Measurements from ENCODE around the gene FRMD4A. TPM values are rescaled to one million over a fixed set of nuclear protein-coding genes. Genes with fewer than 3 reads are reported as not detected.

Gene FRMD4A
- polyA plus RNA-seq, 4 donors = 73.7 to 101 (median 85.3) TPM

GRCh38 chr10:13669901-13670300 lies 660.8 kb downstream of the FRMD4A start:
- no peak for DNase-seq (ENCODE audit: low read depth in 4 of 4, low spot score in 2 of 4)

DNA sequence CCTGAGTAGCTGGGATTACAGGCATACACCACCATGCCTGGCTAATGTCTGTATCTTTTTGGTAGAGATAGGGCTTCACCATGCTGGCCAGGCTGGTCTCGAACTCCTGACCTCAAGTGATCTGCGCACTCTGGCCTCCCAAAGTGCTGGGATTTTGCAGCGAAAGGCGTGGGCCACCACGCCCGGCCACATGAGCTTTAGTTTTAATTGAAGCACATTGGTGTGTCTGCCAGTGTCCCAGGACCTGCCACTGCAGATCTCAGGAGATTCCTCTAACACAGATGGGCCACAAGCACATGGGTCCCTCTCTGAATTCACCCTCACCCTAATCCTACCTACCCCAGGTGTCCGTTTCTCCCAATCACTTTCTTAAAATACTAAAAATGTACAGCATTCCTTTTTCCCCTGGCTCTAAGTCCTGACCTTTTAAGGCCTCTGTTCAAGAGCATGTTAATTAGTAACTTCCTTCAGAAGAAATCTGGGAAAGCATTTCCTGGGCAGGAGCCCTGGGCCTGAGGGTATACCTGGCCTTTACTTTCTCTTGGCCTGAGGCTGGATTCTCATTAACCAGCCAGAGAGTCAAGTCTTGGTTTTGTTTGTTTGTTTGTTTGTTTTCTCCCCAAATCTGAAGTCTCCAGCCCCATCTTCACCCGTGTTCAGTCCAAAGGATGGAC lies 661.4 kb downstream of the FRMD4A start:
- DNase-seq (ENCODE audit: low read depth in 4 of 4, low spot score in 2 of 4) = no peak

DNA sequence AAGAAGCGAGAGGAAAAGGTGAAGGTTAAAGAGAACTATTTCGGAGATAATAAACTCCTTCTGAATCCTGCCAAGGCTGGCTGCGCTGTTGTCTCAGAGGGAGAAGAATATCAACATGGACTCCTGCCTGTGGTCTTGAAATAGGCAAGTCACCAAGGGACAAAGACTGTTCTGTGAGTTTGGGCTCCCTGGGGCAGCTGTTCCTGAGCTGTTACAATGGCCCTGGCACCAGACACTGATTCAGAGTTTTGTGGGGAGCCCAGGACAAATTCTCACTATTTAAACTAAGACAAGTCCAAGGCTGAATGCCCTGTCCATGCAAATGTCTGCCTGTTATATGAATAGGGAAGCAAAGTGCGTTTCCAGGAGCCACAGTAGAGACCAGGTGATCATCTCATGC lies 662.6 kb downstream of the FRMD4A start:
- DNase-seq (ENCODE audit: low read depth in 4 of 4, low spot score in 2 of 4) = no peak

DNA sequence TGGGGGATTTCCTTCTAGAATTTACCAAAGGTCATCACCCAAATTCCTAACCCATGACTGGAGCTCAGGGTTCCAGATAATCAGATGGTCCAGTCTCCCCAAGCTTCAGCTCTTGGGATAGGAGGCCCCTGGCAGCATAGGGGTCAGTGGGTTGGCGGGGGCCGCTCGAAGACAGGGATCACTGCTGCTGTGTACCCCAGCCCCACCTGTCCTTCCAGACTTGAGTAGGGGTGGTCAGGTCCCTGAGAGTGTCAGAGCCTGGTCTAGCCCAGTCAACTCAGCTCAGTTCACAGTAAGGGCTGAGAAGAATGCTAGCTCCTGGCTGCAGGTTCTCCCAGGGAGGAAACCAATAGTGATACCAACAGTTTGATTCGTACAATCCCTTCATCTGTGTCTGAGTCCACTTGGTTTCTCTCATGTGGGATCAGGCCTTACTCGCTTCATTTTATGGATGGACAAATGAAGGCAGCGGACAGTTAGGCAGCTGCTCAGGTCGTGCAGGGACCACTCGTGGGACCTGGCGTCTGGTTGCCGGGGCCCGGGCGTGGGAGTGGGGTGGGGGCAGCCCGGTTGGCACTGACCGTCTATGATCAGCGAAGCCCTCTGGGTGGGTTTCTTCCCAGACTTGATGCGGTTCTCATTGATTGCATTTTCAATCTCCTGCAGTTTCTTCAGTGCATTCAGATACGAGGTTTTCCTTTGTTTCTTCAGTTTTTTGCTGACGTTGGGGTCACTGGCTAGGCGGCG lies 665.0 kb downstream of the FRMD4A start:
- no peak for DNase-seq (ENCODE audit: low read depth in 4 of 4, low spot score in 2 of 4)

DNA sequence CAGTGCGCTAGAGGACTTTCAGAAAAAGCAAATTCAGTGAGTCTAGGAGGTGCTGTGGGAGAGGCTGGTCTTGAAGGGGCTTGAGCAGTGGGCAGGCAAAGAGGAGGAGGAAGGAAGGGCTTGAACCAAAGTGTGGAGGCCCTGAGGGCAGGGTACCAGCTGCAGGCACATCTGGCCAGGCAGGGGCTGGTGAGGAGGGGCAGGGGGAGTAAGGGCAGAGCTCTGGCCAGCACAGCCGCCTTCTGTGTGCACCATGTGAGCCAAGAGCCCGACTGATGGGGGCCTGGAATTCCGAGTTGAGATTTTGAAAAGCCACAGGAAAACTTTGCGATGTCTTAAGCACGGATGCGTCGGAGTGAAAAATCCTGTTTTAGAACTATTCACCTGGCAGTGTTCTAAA lies 669.5 kb downstream of the FRMD4A start:
- DNase-seq (ENCODE audit: low read depth in 4 of 4, low spot score in 2 of 4) = no peak

DNA sequence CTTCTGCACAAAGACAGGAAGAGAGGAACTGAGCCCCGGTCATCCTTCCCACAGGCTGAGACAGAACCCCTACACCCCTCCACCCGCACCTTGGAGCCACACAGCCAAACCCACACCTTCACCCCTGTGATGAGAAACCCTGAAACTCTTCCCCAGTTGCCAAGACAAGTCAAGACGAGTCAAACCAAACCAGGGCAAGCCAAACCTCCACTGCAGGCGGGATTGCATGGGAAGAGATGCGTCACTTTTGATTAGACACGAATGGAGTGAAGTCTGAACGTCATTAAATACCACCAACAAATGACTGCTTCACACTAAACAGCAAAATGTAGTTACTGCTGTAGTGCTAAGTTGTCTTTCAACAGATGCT lies 670.2 kb downstream of the FRMD4A start:
- no peak for DNase-seq (ENCODE audit: low read depth in 4 of 4, low spot score in 2 of 4)

DNA sequence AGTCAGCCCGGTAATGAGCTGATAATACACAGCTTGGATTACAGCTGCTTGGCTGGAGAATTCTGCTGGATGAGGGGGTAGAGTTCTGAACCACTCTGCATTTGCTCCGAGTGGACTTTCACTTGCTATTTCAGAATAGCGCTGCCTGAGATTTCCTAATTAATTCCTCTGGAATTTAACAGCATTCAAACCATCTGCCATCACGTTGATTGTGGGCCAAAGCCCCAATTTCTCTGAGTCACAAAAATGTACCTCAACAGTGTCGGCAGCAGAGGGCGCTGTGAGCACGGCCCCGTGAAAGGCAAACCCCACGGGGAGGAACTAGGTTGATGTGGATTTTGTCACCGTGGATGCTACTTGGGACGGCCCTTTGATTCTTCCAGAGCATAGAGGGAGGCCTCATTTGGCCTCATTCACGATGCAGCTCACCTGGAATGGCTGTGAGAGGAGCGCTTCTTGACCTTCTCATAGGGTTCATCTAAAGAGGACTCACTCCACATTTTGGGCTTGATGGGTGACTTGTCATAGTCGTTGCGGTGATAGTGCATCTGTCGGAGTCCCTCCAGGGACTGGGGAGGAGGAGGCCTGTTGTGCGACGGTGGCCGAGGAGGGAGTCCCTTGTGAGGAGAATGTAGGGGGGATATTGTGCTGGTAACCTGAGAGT lies 670.7 kb downstream of the FRMD4A start:
- DNase-seq (ENCODE audit: low read depth in 4 of 4, low spot score in 2 of 4) = no peak

- DNase-seq (ENCODE audit: low read depth in 4 of 4, low spot score in 2 of 4) = no peak
Measured at GRCh38 chr10:13658871-13659685, 671.6 kb downstream of the FRMD4A start.

DNA sequence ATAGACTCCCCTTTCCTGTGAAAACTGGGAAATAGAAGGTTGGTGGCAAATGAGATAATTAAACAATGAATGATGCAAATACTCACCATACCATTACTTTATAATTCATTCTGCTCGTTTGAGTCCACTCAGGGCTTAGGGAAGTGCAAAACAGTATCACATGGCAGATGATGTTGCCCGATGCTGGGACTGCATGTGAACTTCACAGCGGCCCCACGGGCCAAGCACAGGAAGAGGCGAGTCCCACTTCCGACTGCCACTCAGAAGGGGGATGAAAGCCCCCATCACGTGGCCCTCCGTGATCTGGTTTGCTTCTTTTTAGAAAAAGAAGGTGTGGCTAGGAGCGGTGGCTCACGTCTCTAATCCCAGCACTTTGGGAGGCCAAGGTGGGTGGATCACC lies 672.5 kb downstream of the FRMD4A start:
- DNase-seq (ENCODE audit: low read depth in 4 of 4, low spot score in 2 of 4) = no peak

- no peak for DNase-seq (ENCODE audit: low read depth in 4 of 4, low spot score in 2 of 4)
Measured at GRCh38 chr10:13657101-13657680, 673.5 kb downstream of the FRMD4A start.

DNA sequence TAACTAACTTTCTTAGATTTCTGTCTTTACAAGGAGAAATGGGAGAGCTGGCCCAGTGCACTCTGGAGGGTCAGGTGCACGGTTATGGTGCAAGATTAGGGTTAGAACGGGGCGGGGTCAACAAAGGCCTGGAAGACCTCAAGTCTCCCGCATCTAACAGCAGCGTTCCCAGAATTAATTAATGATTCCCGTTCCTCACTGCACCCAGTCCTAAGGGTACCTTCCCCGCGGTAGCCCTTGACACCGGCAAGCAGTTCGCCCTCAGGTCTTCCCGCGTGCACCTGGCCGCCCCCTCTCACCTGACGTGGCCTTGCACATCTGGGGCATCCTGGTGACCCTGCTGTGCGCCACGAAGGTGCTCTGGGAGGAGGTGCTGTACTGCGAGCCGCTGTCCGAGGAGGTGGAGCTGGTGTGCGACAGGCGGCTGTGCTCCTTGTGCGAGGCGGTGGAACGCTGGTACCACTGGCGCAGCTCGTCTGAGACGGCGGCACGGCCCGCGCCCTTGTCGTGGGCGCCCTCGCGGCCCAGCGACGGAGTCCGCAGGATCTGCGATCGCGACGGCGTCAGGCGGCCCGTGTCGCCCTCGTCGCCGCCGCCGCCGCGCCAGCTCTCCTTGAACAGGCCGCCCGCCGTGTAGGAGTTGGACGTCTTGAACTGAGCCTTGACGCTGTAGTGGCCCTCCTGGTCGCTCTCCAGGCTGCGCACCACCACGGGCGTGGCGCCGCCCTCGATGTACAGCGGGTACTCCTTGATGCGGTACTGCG lies 674.2 kb downstream of the FRMD4A start:
- DNase-seq (ENCODE audit: low read depth in 4 of 4, low spot score in 2 of 4) = no peak

- no peak for DNase-seq (ENCODE audit: low read depth in 4 of 4, low spot score in 2 of 4)
Measured at GRCh38 chr10:13654846-13655245, 675.9 kb downstream of the FRMD4A start.

DNA sequence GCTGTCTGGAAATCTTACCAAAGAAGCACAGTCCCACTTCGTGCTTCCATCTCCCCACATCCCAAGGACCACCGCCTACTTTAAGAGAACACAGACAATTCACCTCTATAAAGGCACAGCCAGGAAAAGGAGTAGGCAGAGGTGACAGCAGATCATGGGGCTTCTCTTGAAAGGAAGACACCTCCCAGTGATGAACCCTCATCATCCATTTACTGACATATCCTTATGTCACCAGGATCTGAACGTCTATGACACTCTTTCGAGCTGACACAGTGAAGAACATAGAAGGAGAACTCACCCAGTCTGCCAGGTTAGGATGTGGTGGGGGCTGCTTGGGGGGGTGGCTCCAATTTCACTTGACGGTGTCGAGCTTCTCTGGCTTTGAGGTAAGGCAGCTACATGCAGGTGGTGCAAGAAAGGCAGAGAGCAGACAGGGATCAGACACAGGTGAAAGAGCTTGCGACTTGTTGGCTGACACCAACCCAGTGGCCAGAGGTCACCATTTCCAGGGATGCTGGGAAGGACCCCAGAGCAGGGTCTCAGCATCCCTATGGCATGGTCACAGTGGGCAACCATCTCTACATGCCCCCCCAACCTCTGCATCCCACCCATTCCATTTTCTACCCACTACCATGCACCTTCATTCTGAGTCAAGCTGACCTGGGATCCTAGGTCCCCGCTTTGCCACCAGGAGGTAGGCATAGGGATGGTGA lies 676.5 kb downstream of the FRMD4A start:
- no peak for DNase-seq (ENCODE audit: low read depth in 4 of 4, low spot score in 2 of 4)

DNA sequence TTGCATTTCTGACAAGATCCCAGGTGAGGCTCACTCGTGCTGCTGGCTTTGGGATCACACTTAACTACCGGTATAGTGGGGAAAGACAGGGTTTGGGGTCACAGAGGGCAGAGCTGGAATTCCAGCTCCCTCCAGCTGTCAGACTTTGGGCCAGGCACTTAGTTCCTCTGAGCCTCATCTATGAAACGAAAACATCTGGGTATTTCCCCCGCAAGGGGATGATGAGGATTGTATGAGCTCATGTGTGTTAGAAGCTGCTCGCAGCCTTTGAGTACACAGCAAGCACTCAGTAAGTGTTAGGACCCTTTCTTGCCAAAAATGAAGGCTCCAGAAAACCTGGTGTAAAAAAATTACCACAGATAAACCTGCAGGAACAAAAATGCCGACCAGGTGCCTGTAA lies 677.9 kb downstream of the FRMD4A start:
- DNase-seq (ENCODE audit: low read depth in 4 of 4, low spot score in 2 of 4) = no peak

DNA sequence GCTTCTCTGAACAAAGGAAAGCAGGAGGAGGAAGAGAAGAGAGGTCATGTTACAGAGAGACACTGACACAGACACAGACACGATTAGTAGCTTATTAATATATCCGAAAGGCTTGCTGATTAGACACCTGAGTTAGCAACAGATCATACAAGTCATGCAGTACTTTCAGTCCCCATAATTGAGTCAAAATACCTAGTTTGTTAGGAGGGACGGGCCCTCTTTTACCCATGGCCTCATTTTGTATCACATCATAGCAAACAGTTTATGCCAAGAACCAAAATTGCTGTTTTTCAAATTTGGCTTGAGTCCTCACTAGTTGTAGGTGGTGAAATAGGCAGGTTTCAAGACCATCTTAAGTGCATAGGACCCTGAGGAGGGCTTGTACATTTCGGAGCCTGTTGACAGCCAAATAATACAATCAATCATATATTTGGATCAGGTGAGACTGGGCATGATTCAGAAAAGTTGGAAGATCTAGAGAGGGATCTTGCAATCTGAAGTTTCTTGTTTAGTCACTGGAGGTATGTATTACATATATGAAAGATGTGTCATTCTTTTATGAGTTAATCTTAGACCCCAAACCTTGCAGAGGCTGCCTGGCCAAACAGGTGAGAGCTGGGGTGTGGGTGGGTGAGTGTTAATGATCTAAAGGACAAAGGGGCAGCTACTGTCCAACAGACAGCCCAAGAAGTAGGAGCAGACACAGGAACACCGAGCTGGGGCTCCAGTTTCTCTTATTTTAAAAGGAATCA lies 678.6 kb downstream of the FRMD4A start:
- no peak for DNase-seq (ENCODE audit: low read depth in 4 of 4, low spot score in 2 of 4)

GRCh38 chr10:13650961-13651360 lies 679.8 kb downstream of the FRMD4A start:
- no peak for DNase-seq (ENCODE audit: low read depth in 4 of 4, low spot score in 2 of 4)

DNA sequence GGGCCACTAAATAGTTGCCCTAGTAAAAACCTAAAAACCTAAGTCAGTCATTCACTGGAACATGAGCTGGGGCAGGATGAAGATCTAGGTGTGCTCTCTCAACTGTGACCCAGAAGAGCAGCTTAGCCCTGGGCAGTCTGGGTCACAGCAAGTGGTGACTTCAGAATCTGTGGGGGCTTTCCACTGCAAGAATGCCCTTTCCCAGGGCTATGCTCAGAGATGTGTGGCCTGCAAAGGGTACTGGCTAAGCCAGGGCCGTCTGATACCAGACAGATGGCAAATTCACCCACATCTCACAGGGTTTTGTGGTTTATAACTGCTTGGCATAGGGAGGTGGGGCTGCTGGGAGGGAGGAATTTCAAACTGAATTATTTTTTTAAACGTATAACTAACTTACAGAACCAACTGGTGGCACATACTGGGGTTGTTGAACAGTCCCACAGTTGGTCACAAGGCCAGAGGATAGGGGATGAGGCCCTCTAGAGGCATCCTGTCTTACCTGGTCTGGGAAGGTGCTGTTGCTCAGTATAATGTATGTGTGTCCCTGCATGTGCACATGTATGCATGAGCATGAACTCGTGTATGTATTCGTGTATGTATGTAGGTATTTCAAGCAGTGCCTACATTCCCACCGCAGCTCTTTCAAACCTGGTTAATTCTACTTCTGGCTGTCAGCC lies 680.7 kb downstream of the FRMD4A start:
- no peak for DNase-seq (ENCODE audit: low read depth in 4 of 4, low spot score in 2 of 4)

DNA sequence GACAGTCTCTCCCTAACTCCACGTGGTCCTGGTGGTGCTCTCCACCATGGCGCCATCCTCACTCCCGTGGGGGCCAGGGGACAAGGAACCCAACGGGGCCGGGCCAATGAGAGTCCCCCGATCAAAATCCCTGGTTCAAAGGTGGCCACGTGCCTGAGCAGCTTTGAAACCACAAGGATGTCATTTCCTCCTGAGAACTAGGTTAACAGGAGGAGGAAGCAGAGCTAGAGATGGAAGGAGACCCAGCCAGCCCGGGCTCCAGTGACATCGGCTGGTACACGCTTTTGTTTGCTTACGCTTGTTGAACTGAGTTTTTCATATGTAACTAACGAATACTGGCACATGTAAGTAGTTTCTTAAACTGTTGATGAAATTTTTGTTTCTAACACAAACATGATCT lies 682.3 kb downstream of the FRMD4A start:
- no peak for DNase-seq (ENCODE audit: low read depth in 4 of 4, low spot score in 2 of 4)
